ENCODE measurements around the gene PALM3. TPM values are rescaled to one million over a fixed set of nuclear protein-coding genes. Genes with fewer than 3 reads are reported as not detected.

PALM3 gene
- total and polyA plus RNA-seq, 10 of the 15 experiments (the other 5 are each of a cell fraction or from before 2014, with no cell fraction given): 0.07 TPM; not detected in 9

- TF ChIP-seq NFYA (IDR thresholded peaks at IDR 0.05; ENCODE audit: borderline replicate concordance, low read depth, low read length) (no peak), E4F1 (IDR thresholded peaks at IDR 0.05; ENCODE audit: borderline replicate concordance, partially characterized antibody) (no peak), TARDBP (IDR thresholded peaks at IDR 0.05; ENCODE audit: borderline replicate concordance) (no peak), SMC3 (IDR thresholded peaks at IDR 0.05; ENCODE audit: borderline replicate concordance, low read length) (peak; percentile 68; the same call in 1 of the 2 replicates), POU2F2 (IDR thresholded peaks at IDR 0.05; ENCODE audit: borderline replicate concordance, low read depth, low read length) (peak; percentile 62; the same call in 1 of the 3 replicates), LARP7 (IDR thresholded peaks at IDR 0.05) (peak; percentile 82), FOS (IDR thresholded peaks at IDR 0.05; ENCODE audit: borderline replicate concordance, extremely low read depth, insufficient read length) (no peak), JUNB (IDR thresholded peaks at IDR 0.05) (no peak), ZBED1 (IDR thresholded peaks at IDR 0.05; ENCODE audit: borderline replicate concordance) (no peak), DPF2 (IDR thresholded peaks at IDR 0.05) (peak; percentile 91), RUNX3 (IDR thresholded peaks at IDR 0.05; ENCODE audit: low read length) (peak; percentile 76), BACH1 (IDR thresholded peaks at IDR 0.05; ENCODE audit: borderline replicate concordance) (peak; percentile 12; the same call in 1 of the 2 replicates), POLR2AphosphoS5 (IDR thresholded peaks at IDR 0.05; ENCODE audit: low read length) (peak; percentile 82), TCF3 (IDR thresholded peaks at IDR 0.05; ENCODE audit: borderline replicate concordance, insufficient read depth, low read depth, low read length) (no peak), ESRRA (IDR thresholded peaks at IDR 0.05; ENCODE audit: low read length) (no peak), PAX8 (IDR thresholded peaks at IDR 0.05) (no peak), SPI1 (IDR thresholded peaks at IDR 0.05; ENCODE audit: borderline replicate concordance, insufficient read depth, low read depth, low read length) (no peak), BCL3 (IDR thresholded peaks at IDR 0.05; ENCODE audit: borderline replicate concordance, insufficient read depth, low read depth, low read length, poor library complexity, severe bottlenecking) (no peak), CHD4 (IDR thresholded peaks at IDR 0.05) (no peak), GATAD2B (conservative IDR thresholded peaks at IDR 0.05; ENCODE audit: low read depth) (peak; percentile 79; the same call in 1 of the 2 replicates), HDGF (IDR thresholded peaks at IDR 0.05) (no peak), HCFC1 (IDR thresholded peaks at IDR 0.05; ENCODE audit: low read length) (no peak)
- TF ChIP-seq, protein P1, sequence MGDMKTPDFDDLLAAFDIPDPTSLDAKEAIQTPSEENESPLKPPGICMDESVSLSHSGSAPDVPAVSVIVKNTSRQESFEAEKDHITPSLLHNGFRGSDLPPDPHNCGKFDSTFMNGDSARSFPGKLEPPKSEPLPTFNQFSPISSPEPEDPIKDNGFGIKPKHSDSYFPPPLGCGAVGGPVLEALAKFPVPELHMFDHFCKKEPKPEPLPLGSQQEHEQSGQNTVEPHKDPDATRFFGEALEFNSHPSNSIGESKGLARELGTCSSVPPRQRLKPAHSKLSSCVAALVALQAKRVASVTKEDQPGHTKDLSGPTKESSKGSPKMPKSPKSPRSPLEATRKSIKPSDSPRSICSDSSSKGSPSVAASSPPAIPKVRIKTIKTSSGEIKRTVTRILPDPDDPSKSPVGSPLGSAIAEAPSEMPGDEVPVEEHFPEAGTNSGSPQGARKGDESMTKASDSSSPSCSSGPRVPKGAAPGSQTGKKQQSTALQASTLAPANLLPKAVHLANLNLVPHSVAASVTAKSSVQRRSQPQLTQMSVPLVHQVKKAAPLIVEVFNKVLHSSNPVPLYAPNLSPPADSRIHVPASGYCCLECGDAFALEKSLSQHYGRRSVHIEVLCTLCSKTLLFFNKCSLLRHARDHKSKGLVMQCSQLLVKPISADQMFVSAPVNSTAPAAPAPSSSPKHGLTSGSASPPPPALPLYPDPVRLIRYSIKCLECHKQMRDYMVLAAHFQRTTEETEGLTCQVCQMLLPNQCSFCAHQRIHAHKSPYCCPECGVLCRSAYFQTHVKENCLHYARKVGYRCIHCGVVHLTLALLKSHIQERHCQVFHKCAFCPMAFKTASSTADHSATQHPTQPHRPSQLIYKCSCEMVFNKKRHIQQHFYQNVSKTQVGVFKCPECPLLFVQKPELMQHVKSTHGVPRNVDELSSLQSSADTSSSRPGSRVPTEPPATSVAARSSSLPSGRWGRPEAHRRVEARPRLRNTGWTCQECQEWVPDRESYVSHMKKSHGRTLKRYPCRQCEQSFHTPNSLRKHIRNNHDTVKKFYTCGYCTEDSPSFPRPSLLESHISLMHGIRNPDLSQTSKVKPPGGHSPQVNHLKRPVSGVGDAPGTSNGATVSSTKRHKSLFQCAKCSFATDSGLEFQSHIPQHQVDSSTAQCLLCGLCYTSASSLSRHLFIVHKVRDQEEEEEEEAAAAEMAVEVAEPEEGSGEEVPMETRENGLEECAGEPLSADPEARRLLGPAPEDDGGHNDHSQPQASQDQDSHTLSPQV (IDR thresholded peaks at IDR 0.05): no peak
- TF ChIP-seq, protein P2, sequence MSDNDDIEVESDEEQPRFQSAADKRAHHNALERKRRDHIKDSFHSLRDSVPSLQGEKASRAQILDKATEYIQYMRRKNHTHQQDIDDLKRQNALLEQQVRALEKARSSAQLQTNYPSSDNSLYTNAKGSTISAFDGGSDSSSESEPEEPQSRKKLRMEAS (IDR thresholded peaks at IDR 0.05; ENCODE audit: low read depth, low read length): peak; percentile 37; the same call in 1 of the 2 replicates
These were observed 30.0 kb downstream of the PALM3 start, which contains the start of gene IL27RA (continued) for GRCh38 chr19:14031719-14032480.

Measured in GM12878 (cell line).